H1 (cell line): ENCODE results near the gene RAB8B. TPM values are rescaled to one million over a fixed set of nuclear protein-coding genes. Genes with fewer than 3 reads are reported as not detected.

Experiments used
- CTCF ChIA-PET: fragments of 300-600 bp; sonication (Branson Sonifier 250); formaldehyde crosslinking; loops from one replicate; lab custom pipeline; 2021; ENCODE audit not compliant: partially characterized antibody; lab: Charles Lee
- POLR2A ChIA-PET: fragments of 300-600 bp; sonication (Branson Sonifier 250); formaldehyde crosslinking; loops from one replicate; lab custom pipeline; 2021; ENCODE audit warnings: inconsistent platforms; ENCODE audit not compliant: partially characterized antibody; lab: Charles Lee
- DNase-seq, 2 experiments: peaks; one replicate each; pipeline versions ENCODE4 v3.0.0 to v3.0.0-alpha.2; 2010 to 2022; ENCODE audit warnings: low spot score in 2 of 2, low read depth in 1 of 2, mixed read lengths in 1 of 2
- FAIRE-seq: peaks from 2 replicates; lab custom pipeline; 2011; peaks lifted over from hg19 to GRCh38; lab: Jason Lieb, UNC
- H2AFZ ChIP-seq: 2 replicates; pipeline ENCODE4 v1.8.1; 2012; ENCODE audit warnings: low read length, inconsistent platforms
- H2AK5ac ChIP-seq: 2 replicates; pipeline ENCODE4 v1.6.1; 2013; ENCODE audit warnings: low read depth, low read length
- H2BK120ac ChIP-seq: replicated peaks from 2 replicates; pipeline ENCODE3; 2013; ENCODE audit warnings: low read depth, low read length, inconsistent platforms
- H2BK12ac ChIP-seq: 2 replicates; pipeline ENCODE4 v1.6.1; 2013; ENCODE audit warnings: low read depth, low read length
- H2BK15ac ChIP-seq: 2 replicates; pipeline ENCODE4 v1.6.1; 2013; ENCODE audit warnings: low read length
- H2BK20ac ChIP-seq: 2 replicates; pipeline ENCODE4 v1.6.1; 2013; ENCODE audit warnings: low read length
- H2BK5ac ChIP-seq: 2 replicates; pipeline ENCODE4 v1.6.1; 2013; ENCODE audit warnings: low read depth, low read length
- H3K14ac ChIP-seq: 2 replicates; pipeline ENCODE4 v1.6.1; 2013; ENCODE audit warnings: inconsistent platforms; ENCODE audit not compliant: insufficient read length
- H3K18ac ChIP-seq: 2 replicates; pipeline ENCODE4 v1.6.1; 2013; ENCODE audit warnings: low read length; ENCODE audit errors: extremely low read depth
- H3K23ac ChIP-seq: 2 replicates; pipeline ENCODE4 v1.6.1; 2013; ENCODE audit warnings: inconsistent platforms; ENCODE audit not compliant: insufficient read length
- H3K23me2 ChIP-seq: 2 replicates; pipeline ENCODE4 v1.6.1; 2013; ENCODE audit warnings: low read depth, low read length
- H3K27ac ChIP-seq: 2 replicates; pipeline ENCODE4 v1.6.1; 2011; ENCODE audit warnings: low read depth, low read length, inconsistent platforms
- H3K27me3 ChIP-seq, 4 experiments: replicated peaks in 1 of 4; 1 replicate in 1 of 4; 2 replicates in 3 of 4; pipeline versions ENCODE4 v1.6.1 to v1.8.1; 2011 to 2013; ENCODE audit warnings: low read length in 3 of 4, mild to moderate bottlenecking in 3 of 4, inconsistent platforms in 2 of 4, mixed read lengths in 2 of 4, moderate library complexity in 1 of 4; ENCODE audit not compliant: control insufficient read depth in 3 of 4, insufficient read depth in 3 of 4; ENCODE audit errors: extremely low read depth in 1 of 4
- H3K36me3 ChIP-seq, 4 experiments: 2 replicates each; pipeline versions ENCODE4 v1.6.1 to v1.8.1; 2011 to 2013; ENCODE audit warnings: mild to moderate bottlenecking in 4 of 4, low read length in 3 of 4, moderate library complexity in 2 of 4, control low read depth in 1 of 4, inconsistent platforms in 1 of 4; ENCODE audit not compliant: insufficient read depth in 4 of 4, control insufficient read depth in 2 of 4
- H3K4ac ChIP-seq: replicated peaks from 2 replicates; pipeline ENCODE3; 2013; ENCODE audit warnings: low read length, low read depth, mixed read lengths, inconsistent platforms; ENCODE audit not compliant: insufficient read length
- H3K4me1 ChIP-seq, 4 experiments: replicated peaks in 1 of 4; 1 replicate in 1 of 4; 2 replicates in 3 of 4; pipeline versions ENCODE4 v1.6.1 to v1.8.1; 2011 to 2013; ENCODE audit warnings: low read length in 3 of 4, inconsistent platforms in 2 of 4, mixed read lengths in 1 of 4; ENCODE audit not compliant: insufficient read depth in 4 of 4, control insufficient read depth in 3 of 4
- H3K4me2 ChIP-seq, 2 experiments: 2 replicates each; pipeline versions ENCODE4 v1.6.1 to v1.8.1; 2011 to 2013; ENCODE audit warnings: low read depth in 2 of 2, low read length in 2 of 2, control low read depth in 1 of 2, inconsistent platforms in 1 of 2, mild to moderate bottlenecking in 1 of 2; ENCODE audit not compliant: insufficient read depth in 1 of 2
- H3K4me3 ChIP-seq, 4 experiments: fragments of 200-600, 300-600 bp in 1 of 4; sonication (generic), shearing (Covaris generic), sonication (Bioruptor Twin) in 1 of 4; 2 replicates each; pipeline versions ENCODE4 v1.5.1 to v1.8.1; 2011 to 2016; ENCODE audit warnings: low read length in 4 of 4, low read depth in 3 of 4, control low read depth in 2 of 4, inconsistent platforms in 2 of 4, mild to moderate bottlenecking in 2 of 4, mixed read lengths in 1 of 4, moderate library complexity in 1 of 4; ENCODE audit not compliant: insufficient read depth in 2 of 4; ENCODE audit errors: extremely low read depth in 1 of 4
- H3K56ac ChIP-seq: replicated peaks from 2 replicates; pipeline ENCODE3; 2013; ENCODE audit warnings: low read depth, mild to moderate bottlenecking, mixed read lengths, low read length, inconsistent platforms; ENCODE audit not compliant: insufficient read length
- H3K79me1 ChIP-seq: 2 replicates; pipeline ENCODE4 v1.6.1; 2013; ENCODE audit warnings: low read depth, low read length, control low read depth
- H3K79me2 ChIP-seq, 2 experiments: 2 replicates each; pipeline versions ENCODE4 v1.6.1 to v1.8.1; 2012 to 2013; ENCODE audit warnings: low read length in 2 of 2, mild to moderate bottlenecking in 2 of 2, inconsistent platforms in 1 of 2; ENCODE audit not compliant: insufficient read depth in 2 of 2, control insufficient read depth in 1 of 2
- H3K9ac ChIP-seq, 4 experiments: replicated peaks in 1 of 4; 1 replicate in 1 of 4; 2 replicates in 3 of 4; pipeline versions ENCODE4 v1.6.1 to v1.8.1; 2011 to 2013; ENCODE audit warnings: low read depth in 3 of 4, low read length in 3 of 4, control low read depth in 2 of 4, mild to moderate bottlenecking in 2 of 4, moderate library complexity in 2 of 4, inconsistent platforms in 1 of 4; ENCODE audit errors: extremely low read depth in 1 of 4
- H3K9me3 ChIP-seq, 2 experiments: 2 replicates each; pipeline versions ENCODE4 v1.6.1 to v1.8.1; 2012 to 2013; ENCODE audit warnings: mild to moderate bottlenecking in 2 of 2, moderate library complexity in 2 of 2, control low read depth in 1 of 2, inconsistent platforms in 1 of 2, low read depth in 1 of 2, low read length in 1 of 2, mixed read lengths in 1 of 2; ENCODE audit not compliant: insufficient read depth in 2 of 2
- H4K20me1 ChIP-seq, 2 experiments: replicated peaks in 1 of 2; 2 replicates each; pipeline versions ENCODE3 to v1.8.1; 2011 to 2013; ENCODE audit warnings: inconsistent platforms in 2 of 2, low read length in 2 of 2, mild to moderate bottlenecking in 1 of 2; ENCODE audit not compliant: insufficient read depth in 2 of 2, control insufficient read depth in 1 of 2
- H4K5ac ChIP-seq: 2 replicates; pipeline ENCODE4 v1.6.1; 2013; ENCODE audit warnings: low read length, low read depth, mixed read lengths, inconsistent platforms; ENCODE audit not compliant: insufficient read length
- H4K8ac ChIP-seq: 2 replicates; pipeline ENCODE4 v1.8.0; 2013; ENCODE audit warnings: mild to moderate bottlenecking, moderate library complexity, low read length, inconsistent platforms; ENCODE audit not compliant: insufficient read depth; ENCODE audit errors: extremely low read depth
- H4K91ac ChIP-seq: replicated peaks from 2 replicates; pipeline ENCODE3; 2013; ENCODE audit warnings: low read length, mixed read lengths, inconsistent platforms; ENCODE audit not compliant: insufficient read length
- CBX8 ChIP-seq: fragments of 300-800, 300-1000 bp; sonication (generic); IDR thresholded peaks from 2 replicates; pipeline ENCODE4 v1.7.1; 2016; ENCODE audit warnings: low read depth, low read length, borderline replicate concordance
- E2F6 ChIP-seq: IDR thresholded peaks from 2 replicates; pipeline ENCODE4 v1.6.1; 2012; ENCODE audit warnings: inconsistent platforms
- GABPA ChIP-seq: IDR thresholded peaks from 2 replicates; pipeline ENCODE4 v1.6.1; 2011; ENCODE audit warnings: mild to moderate bottlenecking, low read length, moderate library complexity, borderline replicate concordance; ENCODE audit not compliant: insufficient read depth
- KDM5A ChIP-seq: fragments of 200-600 bp; IDR thresholded peaks from 2 replicates; pipeline ENCODE4 v1.7.1; 2012; ENCODE audit warnings: mild to moderate bottlenecking, low read length, inconsistent platforms, mixed read lengths
- NRF1 ChIP-seq: IDR thresholded peaks from 2 replicates; pipeline ENCODE4 v1.6.1; 2011; ENCODE audit warnings: mild to moderate bottlenecking, low read depth, low read length, improper control_type of control experiment
- POLR2A ChIP-seq, 2 experiments: IDR thresholded peaks; 1 replicate in 1 of 2; 2 replicates in 1 of 2; pipeline ENCODE4 v1.6.1; 2011; ENCODE audit warnings: low read depth in 2 of 2, low read length in 2 of 2, mild to moderate bottlenecking in 2 of 2; ENCODE audit errors: control extremely low read depth in 1 of 2
- RNF2 ChIP-seq: fragments of 200-900, 300-1000 bp; sonication (generic); IDR thresholded peaks from 2 replicates; pipeline ENCODE4 v1.7.1; 2016; ENCODE audit warnings: borderline replicate concordance, low read depth, mild to moderate bottlenecking, antibody characterized with exemption, low read length; ENCODE audit not compliant: poor library complexity, severe bottlenecking; ENCODE audit errors: missing control alignments
- SIN3A ChIP-seq, 2 experiments: IDR thresholded peaks in 1 of 2; conservative IDR thresholded peaks in 1 of 2; 2 replicates each; pipeline ENCODE4 v1.6.1; 2011 to 2012; ENCODE audit warnings: low read length in 2 of 2, improper control_type of control experiment in 1 of 2, low read depth in 1 of 2, mild to moderate bottlenecking in 1 of 2
- TAF1 ChIP-seq: IDR thresholded peaks from 2 replicates; pipeline ENCODE4 v1.6.1; 2011; ENCODE audit warnings: mild to moderate bottlenecking, low read depth, low read length
- TCF12 ChIP-seq: IDR thresholded peaks from 2 replicates; pipeline ENCODE4 v1.6.1; 2011; ENCODE audit warnings: low read depth, mild to moderate bottlenecking, low read length
- WGBS, 2 experiments: shearing (Covaris generic) in 1 of 2; methylation state at CpG; one replicate each; pipeline versions ENCODE4 v1.1.6 to v1.1.7; 2013 to 2015; ENCODE audit warnings: low lambda C conversion rate in 2 of 2, mixed read lengths in 2 of 2, inconsistent platforms in 1 of 2, low coverage in 1 of 2, missing lambda C conversion rate in 1 of 2; ENCODE audit not compliant: insufficient replicate concordance in 2 of 2, insufficient coverage in 1 of 2, insufficient read length in 1 of 2; ENCODE audit errors: extremely low coverage in 1 of 2, missing lambda C conversion rate in 1 of 2; 5-methylcytosine and 5-hydroxymethylcytosine counted together
- polyA plus RNA-seq, 7 experiments: library from polyadenylated mRNA; depleted of rRNA in 3 of 7; stranded (reverse) in 5 of 7; unstranded in 2 of 7; fragments of >200 nt in 5 of 7; fragments of 200-250 nt in 2 of 7; gene quantifications; 1 replicate in 5 of 7; 2 replicates in 1 of 7; 4 replicates in 1 of 7; pipeline versions ENCODE4 v1.2.1 to v1.2.3, GENCODE V29; 2011 to 2013; ENCODE audit warnings: missing spikeins in 2 of 7, mixed read lengths in 2 of 7
- total RNA-seq: library from RNA; stranded (reverse); fragmentation: NEBNext Ultra II Directional; extraction: Animal tissue kit (Norgen Biotek cat#: 25700); gene quantifications from 2 replicates; pipeline ENCODE4 v1.2.1, GENCODE V29; 2021
- TF ChIP-seq, protein P1 (sequence below): IDR thresholded peaks from 2 replicates; pipeline ENCODE4 v1.6.1; 2012; ENCODE audit warnings: low read length, inconsistent platforms

RAB8B gene
- total and polyA plus RNA-seq, 2 of the 8 experiments (the other 6 are each of a cell fraction or from before 2014, with no cell fraction given), result 9.5 to 47.8 TPM

DNA sequence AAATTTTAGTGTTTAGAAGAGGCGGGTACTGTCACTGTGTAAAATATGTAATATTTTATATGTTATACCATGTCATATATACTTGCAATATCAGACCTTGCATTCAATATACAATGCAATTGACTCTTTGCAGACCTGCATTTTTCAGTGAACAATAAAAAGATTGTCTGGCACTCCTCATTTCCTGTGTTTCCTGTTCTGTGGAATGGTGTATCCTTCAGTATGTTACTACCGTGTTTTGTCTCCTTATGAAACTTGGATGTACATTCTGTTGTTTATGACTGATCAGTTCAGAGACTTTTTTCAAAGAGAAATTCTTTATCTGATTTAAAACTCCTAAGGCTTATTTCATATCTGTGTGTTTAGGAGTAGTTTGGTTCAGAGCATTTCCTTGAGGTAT lies 119.5 kb downstream of the RAB8B start:
- Histone ChIP-seq H2BK12ac (no peak overlapping the region), H2AFZ (no peak overlapping the region), H3K23ac (no peak overlapping the region), H3K4me3 (no peak overlapping the region), H3K9ac (no peak overlapping the region), H2BK120ac (no peak overlapping the region), H3K4ac (no peak overlapping the region), H4K20me1 (no peaks in the 10 kb centered on the region), H4K8ac (no peak overlapping the region), H4K91ac (no peak overlapping the region), H3K79me1 (no peaks in the 10 kb centered on the region), H4K5ac (no peak overlapping the region), H2BK20ac (no peak overlapping the region), H3K27me3 (no peaks in the 10 kb centered on the region), H3K23me2 (no peaks in the 10 kb centered on the region), H3K79me2 (0 out of 4 replicates have a peak, but pooled peaks cover 0 to 3% of the 10 kb centered on the region in 2 experiments), H2BK5ac (no peak overlapping the region), H3K14ac (no peak overlapping the region), H3K56ac (no peak overlapping the region), H3K36me3 (peaks cover 0 to 8% (median 3%) of the 10 kb centered on the region in 4 experiments; a peak in 1 of 8 replicates), H2BK15ac (no peak overlapping the region), H2AK5ac (no peak overlapping the region), H3K18ac (no peak overlapping the region), H3K9me3 (no peaks in the 10 kb centered on the region), H3K4me1 (peaks cover 0 to 8% (median 6%) of the 10 kb centered on the region in 4 experiments; a peak in 6 of 7 replicates), H3K4me2 (no peak overlapping the region), H3K27ac (no peak overlapping the region)
- CTCF ChIA-PET, result interaction anchor here (0.7 to 1.8 kb wide), 3 partner anchors 11 to 186 kb away, joined by 3 to 6 read pairs (median 3); no protein-coding TSS in a partner anchor
- FAIRE-seq, result no peak
- DNase-seq, result no peak
- POLR2A ChIA-PET, result interaction anchor here (0.8 to 1.0 kb wide), 2 partner anchors 12 to 87 kb away, joined by 3 read pairs; no protein-coding TSS in a partner anchor
- WGBS, 2 experiments, result 93% methylated on average over 2 of the region's 2 CpGs; no CpG with 5 or more reads in 1 of the 2 experiments
- TF ChIP-seq, protein P1, sequence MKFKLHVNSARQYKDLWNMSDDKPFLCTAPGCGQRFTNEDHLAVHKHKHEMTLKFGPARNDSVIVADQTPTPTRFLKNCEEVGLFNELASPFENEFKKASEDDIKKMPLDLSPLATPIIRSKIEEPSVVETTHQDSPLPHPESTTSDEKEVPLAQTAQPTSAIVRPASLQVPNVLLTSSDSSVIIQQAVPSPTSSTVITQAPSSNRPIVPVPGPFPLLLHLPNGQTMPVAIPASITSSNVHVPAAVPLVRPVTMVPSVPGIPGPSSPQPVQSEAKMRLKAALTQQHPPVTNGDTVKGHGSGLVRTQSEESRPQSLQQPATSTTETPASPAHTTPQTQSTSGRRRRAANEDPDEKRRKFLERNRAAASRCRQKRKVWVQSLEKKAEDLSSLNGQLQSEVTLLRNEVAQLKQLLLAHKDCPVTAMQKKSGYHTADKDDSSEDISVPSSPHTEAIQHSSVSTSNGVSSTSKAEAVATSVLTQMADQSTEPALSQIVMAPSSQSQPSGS, result no peak
- TF ChIP-seq RNF2 (no peak), E2F6 (no peak), TAF1 (no peak), GABPA (no peak), SIN3A (conservative IDR thresholded peaks at IDR 0.05 in 1 of 2, IDR thresholded peaks at IDR 0.05 in 1 of 2; ENCODE audit: low read depth in 1 of 2, low read length in 2 of 2) (no peak), TCF12 (no peak), POLR2A (IDR thresholded peaks at IDR 0.05; ENCODE audit: control extremely low read depth in 1 of 2, low read depth in 2 of 2, low read length in 2 of 2) (no peak), CBX8 (no peak), NRF1 (no peak), KDM5A (no peak)
